Activated naive CD4-positive, alpha-beta T cell treated with anti-CD3 and anti-CD28 coated beads for 36 hours (primary cell): Measurements from ENCODE around the gene EPB41L4A. TPM values are rescaled to one million over a fixed set of nuclear protein-coding genes. Genes with fewer than 3 reads are reported as not detected.

ENCODE experiments used
- CTCF ChIA-PET: fragments of 350-600 bp; sonication (Branson Sonifier 250); formaldehyde crosslinking; loops from one replicate; lab custom pipeline; 2021; ENCODE audit warnings: antibody characterized with exemption; lab: Charles Lee
- DNase-seq: peaks from one replicate; pipeline ENCODE4 v3.0.0-alpha.2; 2020
- H3K27ac Mint-ChIP-seq: one replicate; pipeline ENCODE4 v1.8.0; 2021; ENCODE audit warnings: mild to moderate bottlenecking, mixed read lengths
- H3K27me3 Mint-ChIP-seq: one replicate; pipeline ENCODE4 v1.8.0; 2021; ENCODE audit warnings: low read depth, mixed read lengths
- H3K36me3 Mint-ChIP-seq: one replicate; pipeline ENCODE4 v1.8.0; 2021; ENCODE audit warnings: low read depth, mixed read lengths
- H3K4me1 Mint-ChIP-seq: one replicate; pipeline ENCODE4 v1.8.0; 2021; ENCODE audit warnings: low read depth, mixed read lengths
- H3K4me3 Mint-ChIP-seq: one replicate; pipeline ENCODE4 v1.8.0; 2021; ENCODE audit warnings: mild to moderate bottlenecking, moderate library complexity, mixed read lengths
- H3K9me3 Mint-ChIP-seq: one replicate; pipeline ENCODE4 v1.8.0; 2021; ENCODE audit warnings: mixed read lengths
- intact Hi-C: fragments of 100-400 bp; cut with micrococcal nuclease; formaldehyde crosslinking; loops from one replicate; pipeline ENCODE4 v1.15.1; 2023
- total RNA-seq, 2 experiments: library from RNA; stranded (reverse); gene quantifications; one replicate each; pipeline ENCODE4 v1.2.3, GENCODE V29; 2021

EPB41L4A gene
- total RNA-seq, 2 experiments from 2014 or later = not detected

GRCh38 chr5:112257976-112258375 lies 161.1 kb downstream of the EPB41L4A start:
- no peak overlapping the region for H3K27ac Mint-ChIP-seq
- no peaks in the 10 kb centered on the region for H3K27me3 Mint-ChIP-seq
- intact Hi-C loops = no loop called here
- CTCF ChIA-PET = no interaction called here
- H3K36me3 Mint-ChIP-seq = no peaks in the 10 kb centered on the region
- no peaks in the 10 kb centered on the region for H3K9me3 Mint-ChIP-seq
- H3K4me3 Mint-ChIP-seq = no peak overlapping the region
- H3K4me1 Mint-ChIP-seq = no peaks in the 10 kb centered on the region
- DNase-seq = no peak

GRCh38 chr5:112257005-112257404 lies 162.1 kb downstream of the EPB41L4A start:
- Mint-ChIP-seq H3K4me1 (no peaks in the 10 kb centered on the region), H3K4me3 (no peak overlapping the region), H3K27ac (no peak overlapping the region), H3K9me3 (no peaks in the 10 kb centered on the region), H3K36me3 (no peaks in the 10 kb centered on the region), H3K27me3 (no peaks in the 10 kb centered on the region)
- DNase-seq = no peak
- CTCF ChIA-PET = no interaction called here
- intact Hi-C loops = no loop called here

- Mint-ChIP-seq H3K36me3 (no peaks in the 10 kb centered on the region), H3K27me3 (peaks cover 1% of the 10 kb centered on the region), H3K27ac (no peak overlapping the region), H3K9me3 (no peaks in the 10 kb centered on the region), H3K4me1 (no peaks in the 10 kb centered on the region), H3K4me3 (no peak overlapping the region)
- no peak for DNase-seq
- CTCF ChIA-PET = no interaction called here
- intact Hi-C loops = no loop called here
Observed at GRCh38 chr5:112254303-112254702, 164.8 kb downstream of the EPB41L4A start.

GRCh38 chr5:112253478-112254250 lies 165.4 kb downstream of the EPB41L4A start:
- H3K27ac Mint-ChIP-seq = no peak overlapping the region
- DNase-seq = no peak
- intact Hi-C loops = no loop called here
- CTCF ChIA-PET = no interaction called here
- peaks cover 1% of the 10 kb centered on the region for H3K27me3 Mint-ChIP-seq
- no peaks in the 10 kb centered on the region for H3K36me3 Mint-ChIP-seq
- H3K9me3 Mint-ChIP-seq = no peaks in the 10 kb centered on the region
- H3K4me3 Mint-ChIP-seq = no peak overlapping the region
- H3K4me1 Mint-ChIP-seq = no peaks in the 10 kb centered on the region

- no peak for DNase-seq
- H3K4me1 Mint-ChIP-seq = no peaks in the 10 kb centered on the region
- H3K27ac Mint-ChIP-seq = no peak overlapping the region
- CTCF ChIA-PET = no interaction called here
- peaks cover 4% of the 10 kb centered on the region for H3K27me3 Mint-ChIP-seq
- no peaks in the 10 kb centered on the region for H3K36me3 Mint-ChIP-seq
- intact Hi-C loops = no loop called here
- no peaks in the 10 kb centered on the region for H3K9me3 Mint-ChIP-seq
- no peak overlapping the region for H3K4me3 Mint-ChIP-seq
Observed at GRCh38 chr5:112250551-112250950, 168.5 kb downstream of the EPB41L4A start.

- Mint-ChIP-seq H3K4me3 (no peak overlapping the region), H3K27ac (no peak overlapping the region), H3K4me1 (no peaks in the 10 kb centered on the region), H3K27me3 (peaks cover 10% of the 10 kb centered on the region), H3K9me3 (no peaks in the 10 kb centered on the region), H3K36me3 (no peaks in the 10 kb centered on the region)
- intact Hi-C loops = no loop called here
- CTCF ChIA-PET = interaction anchor here (0.5 kb wide), 1 partner anchor 61 kb away, joined by 3 read pairs; no protein-coding TSS in a partner anchor
- no peak for DNase-seq
Observed at GRCh38 chr5:112248623-112249022, 170.5 kb downstream of the EPB41L4A start.

GRCh38 chr5:112247960-112248359 lies 171.1 kb downstream of the EPB41L4A start:
- intact Hi-C loops = no loop called here
- no peak for DNase-seq
- H3K27ac Mint-ChIP-seq = no peak overlapping the region
- no peak overlapping the region for H3K4me3 Mint-ChIP-seq
- no peaks in the 10 kb centered on the region for H3K36me3 Mint-ChIP-seq
- no peaks in the 10 kb centered on the region for H3K9me3 Mint-ChIP-seq
- CTCF ChIA-PET = no interaction called here
- H3K27me3 Mint-ChIP-seq = peaks cover 10% of the 10 kb centered on the region
- H3K4me1 Mint-ChIP-seq = no peaks in the 10 kb centered on the region

GRCh38 chr5:112245656-112246055 lies 173.4 kb downstream of the EPB41L4A start:
- Mint-ChIP-seq H3K4me3 (no peak overlapping the region), H3K36me3 (no peaks in the 10 kb centered on the region), H3K27ac (no peak overlapping the region), H3K9me3 (no peaks in the 10 kb centered on the region), H3K4me1 (no peaks in the 10 kb centered on the region), H3K27me3 (peaks cover 12% of the 10 kb centered on the region)
- CTCF ChIA-PET = interaction anchor here (1.2 kb wide), 1 partner anchor 70 kb away, joined by 3 read pairs; no protein-coding TSS in a partner anchor
- intact Hi-C loops = no loop called here
- DNase-seq = no peak

GRCh38 chr5:112239996-112240395 lies 179.1 kb downstream of the EPB41L4A start:
- Mint-ChIP-seq H3K4me1 (no peaks in the 10 kb centered on the region), H3K27me3 (peaks cover 9% of the 10 kb centered on the region), H3K9me3 (no peaks in the 10 kb centered on the region), H3K27ac (no peak overlapping the region), H3K36me3 (no peaks in the 10 kb centered on the region), H3K4me3 (no peak overlapping the region)
- DNase-seq = no peak
- CTCF ChIA-PET = no interaction called here
- intact Hi-C loops = no loop called here

GRCh38 chr5:112238473-112238872 lies 180.6 kb downstream of the EPB41L4A start:
- peak; percentile 8 for DNase-seq
- intact Hi-C loops = no loop called here
- Mint-ChIP-seq H3K36me3 (no peaks in the 10 kb centered on the region), H3K27ac (no peak overlapping the region), H3K4me3 (no peak overlapping the region), H3K27me3 (peaks cover 3% of the 10 kb centered on the region), H3K4me1 (no peaks in the 10 kb centered on the region), H3K9me3 (no peaks in the 10 kb centered on the region)
- CTCF ChIA-PET = interaction anchor here (0.7 kb wide), 1 partner anchor 447 kb away, joined by 3 read pairs; no protein-coding TSS in a partner anchor

GRCh38 chr5:112237456-112237855 lies 181.6 kb downstream of the EPB41L4A start:
- CTCF ChIA-PET = no interaction called here
- no peak overlapping the region for H3K4me3 Mint-ChIP-seq
- intact Hi-C loops = no loop called here
- H3K36me3 Mint-ChIP-seq = no peaks in the 10 kb centered on the region
- no peak overlapping the region for H3K27ac Mint-ChIP-seq
- DNase-seq = no peak
- no peaks in the 10 kb centered on the region for H3K4me1 Mint-ChIP-seq
- peaks cover 5% of the 10 kb centered on the region for H3K27me3 Mint-ChIP-seq
- H3K9me3 Mint-ChIP-seq = no peaks in the 10 kb centered on the region

- H3K27me3 Mint-ChIP-seq = peaks cover 8% of the 10 kb centered on the region
- no peaks in the 10 kb centered on the region for H3K9me3 Mint-ChIP-seq
- H3K4me3 Mint-ChIP-seq = no peak overlapping the region
- CTCF ChIA-PET = no interaction called here
- H3K36me3 Mint-ChIP-seq = no peaks in the 10 kb centered on the region
- intact Hi-C loops = no loop called here
- no peaks in the 10 kb centered on the region for H3K4me1 Mint-ChIP-seq
- DNase-seq = no peak
- H3K27ac Mint-ChIP-seq = no peak overlapping the region
Observed at GRCh38 chr5:112234000-112234399, 185.1 kb downstream of the EPB41L4A start.

- no peak for DNase-seq
- Mint-ChIP-seq H3K9me3 (no peaks in the 10 kb centered on the region), H3K4me3 (no peak overlapping the region), H3K27ac (no peak overlapping the region), H3K36me3 (no peaks in the 10 kb centered on the region), H3K27me3 (peaks cover 8% of the 10 kb centered on the region), H3K4me1 (no peaks in the 10 kb centered on the region)
- CTCF ChIA-PET = no interaction called here
- intact Hi-C loops = no loop called here
Observed at GRCh38 chr5:112232667-112233066, 186.4 kb downstream of the EPB41L4A start.
